ENCODE measurements around the gene STX8. TPM values are rescaled to one million over a fixed set of nuclear protein-coding genes. Genes with fewer than 3 reads are reported as not detected.

The STX8 gene
- total RNA-seq, 1 donor from 2014 or later: 76.6 TPM

- DNase-seq: no peak
Observed at GRCh38 chr17:9221147-9221921, 354.3 kb downstream of the STX8 start.

GRCh38 chr17:9220398-9221146, 355.0 kb downstream of the STX8 start:
- DNase-seq: no peak

DNA sequence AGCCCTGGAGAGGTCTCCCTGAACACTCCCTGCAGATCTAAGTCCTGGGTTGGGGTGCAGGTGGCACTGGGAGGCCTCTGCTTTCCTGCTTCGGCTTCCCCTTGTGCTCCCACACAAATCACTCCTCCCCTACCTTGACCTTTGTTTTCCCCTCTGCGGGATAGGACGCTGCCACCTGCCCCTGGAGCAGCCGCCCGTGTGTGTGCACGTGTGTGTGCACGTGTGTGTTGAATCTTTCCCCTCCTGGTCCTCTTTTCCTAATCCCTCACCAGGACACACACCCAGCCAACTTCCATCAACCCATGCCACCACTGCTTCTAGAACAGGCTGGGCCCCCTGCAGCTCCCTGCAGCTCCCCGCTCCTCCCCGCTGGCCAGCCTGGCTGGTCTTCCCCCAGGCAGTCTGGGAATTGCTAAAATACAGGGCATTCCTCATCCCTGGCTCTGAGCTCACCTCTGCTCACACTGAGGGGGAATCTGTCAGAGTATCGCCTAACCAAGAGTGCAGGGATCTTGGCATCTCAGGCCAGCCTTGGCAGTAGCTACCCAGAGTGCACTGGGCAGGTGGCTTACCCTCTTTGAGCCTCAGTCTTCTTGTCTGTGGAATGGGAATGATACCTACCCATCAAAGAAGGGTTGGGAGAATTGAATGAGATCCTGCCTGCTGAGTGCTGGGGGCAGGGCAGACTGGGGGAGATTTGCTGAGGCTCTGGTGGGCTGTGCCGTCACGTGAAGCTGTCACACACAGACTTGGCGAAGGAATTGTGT, 355.8 kb downstream of the STX8 start:
- no peak for DNase-seq

DNA sequence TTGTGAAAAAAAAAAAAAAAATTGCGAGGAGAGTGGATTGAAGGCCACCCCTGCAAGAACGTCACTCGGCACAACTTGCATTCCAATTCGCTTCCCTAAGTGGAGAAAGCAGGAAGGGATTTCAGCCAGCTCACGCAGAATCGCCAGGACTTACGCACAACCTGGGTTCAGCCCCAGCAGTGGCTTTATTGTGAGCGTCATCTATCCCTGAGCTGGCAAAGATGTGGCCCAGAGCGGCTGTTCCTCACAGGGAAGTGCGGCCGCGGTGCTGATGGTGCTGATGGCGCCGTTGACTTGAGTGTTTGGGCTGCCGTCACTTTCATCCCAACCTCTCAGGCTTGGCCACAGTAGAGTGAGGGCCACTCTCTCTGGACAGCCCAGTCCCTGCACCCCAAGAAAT, 356.7 kb downstream of the STX8 start:
- DNase-seq: no peak

- DNase-seq: no peak
Observed at GRCh38 chr17:9218064-9218635, 357.5 kb downstream of the STX8 start.

DNA sequence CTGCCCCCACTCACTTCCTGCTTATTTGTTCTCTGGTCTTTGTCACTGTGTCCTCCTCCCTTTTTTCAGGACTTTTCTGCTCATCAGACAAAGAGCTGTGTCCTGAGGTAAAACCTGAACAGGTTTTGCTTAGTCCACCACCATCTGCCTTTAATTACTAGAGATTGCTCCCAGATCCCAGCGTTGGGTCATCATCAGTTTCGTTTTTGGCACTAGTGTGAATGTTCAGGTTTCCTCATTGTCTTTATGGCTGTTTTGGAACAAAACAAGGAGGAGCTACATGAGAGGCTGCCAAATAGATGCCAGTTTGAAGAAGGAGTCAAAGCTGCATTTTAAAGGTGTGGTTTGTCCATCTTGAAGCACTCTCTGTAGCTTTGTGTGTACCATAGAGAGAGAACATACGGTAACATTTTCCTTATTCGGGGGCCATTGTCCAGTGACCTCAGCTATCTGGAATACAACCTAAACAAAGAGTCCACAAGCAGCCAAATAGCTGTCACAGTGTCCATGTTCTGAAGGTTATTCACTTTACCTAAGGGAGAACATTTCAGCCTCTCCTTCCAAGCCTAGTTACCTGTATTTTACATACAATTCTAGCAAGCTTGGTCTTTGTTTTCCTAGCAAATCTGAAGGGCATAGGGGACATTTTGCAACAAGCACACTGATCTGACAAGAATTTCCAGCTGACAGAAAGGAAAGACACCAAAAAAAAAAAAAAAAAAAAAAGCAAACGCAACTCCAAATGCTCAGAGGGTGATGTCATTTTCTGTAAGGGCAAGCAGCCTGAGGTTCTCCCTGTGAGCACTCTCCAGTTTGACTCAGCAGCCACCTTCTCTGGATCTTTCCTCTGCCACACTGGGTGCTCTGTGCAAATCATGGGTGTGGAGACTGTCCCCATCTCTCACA, 358.2 kb downstream of the STX8 start:
- DNase-seq: no peak

DNA sequence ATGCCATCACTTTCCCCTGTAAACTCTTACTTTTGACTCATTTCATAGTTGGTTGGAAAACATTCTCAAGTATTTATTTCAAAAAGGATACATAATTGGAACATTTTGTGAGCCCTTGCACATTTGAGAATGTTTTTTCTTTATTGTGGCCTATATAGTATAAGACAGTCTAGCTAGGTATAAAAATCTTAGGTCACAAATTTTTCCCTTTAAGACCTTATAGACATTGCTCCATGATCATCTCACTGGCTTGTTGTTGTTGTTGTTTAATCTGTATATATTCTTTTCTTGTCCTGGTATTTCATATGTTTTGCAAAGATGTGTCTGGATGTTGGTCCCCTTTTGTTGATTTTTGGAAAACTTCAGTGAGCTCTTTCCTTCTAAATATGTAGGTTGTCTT, 360.2 kb downstream of the STX8 start:
- no peak for DNase-seq

DNA sequence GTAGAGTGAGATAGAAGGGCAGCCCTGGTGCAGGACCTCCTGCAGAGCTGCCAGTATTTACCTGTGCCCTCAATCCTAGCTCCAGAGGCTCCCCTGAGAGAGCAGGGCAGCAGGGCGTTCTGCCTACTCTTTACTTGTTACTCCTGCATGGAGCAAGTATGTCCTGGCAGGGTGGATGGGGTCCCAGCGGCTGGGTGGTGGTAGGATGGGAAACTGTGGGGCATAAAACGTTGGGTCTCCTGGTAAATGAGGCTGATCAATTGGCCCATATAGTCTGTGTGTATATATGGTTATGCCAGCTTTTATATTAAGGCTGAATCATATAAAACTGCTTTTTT, 362.3 kb downstream of the STX8 start:
- DNase-seq: no peak

GRCh38 chr17:9212376-9213302, 363.0 kb downstream of the STX8 start:
- no peak for DNase-seq

DNA sequence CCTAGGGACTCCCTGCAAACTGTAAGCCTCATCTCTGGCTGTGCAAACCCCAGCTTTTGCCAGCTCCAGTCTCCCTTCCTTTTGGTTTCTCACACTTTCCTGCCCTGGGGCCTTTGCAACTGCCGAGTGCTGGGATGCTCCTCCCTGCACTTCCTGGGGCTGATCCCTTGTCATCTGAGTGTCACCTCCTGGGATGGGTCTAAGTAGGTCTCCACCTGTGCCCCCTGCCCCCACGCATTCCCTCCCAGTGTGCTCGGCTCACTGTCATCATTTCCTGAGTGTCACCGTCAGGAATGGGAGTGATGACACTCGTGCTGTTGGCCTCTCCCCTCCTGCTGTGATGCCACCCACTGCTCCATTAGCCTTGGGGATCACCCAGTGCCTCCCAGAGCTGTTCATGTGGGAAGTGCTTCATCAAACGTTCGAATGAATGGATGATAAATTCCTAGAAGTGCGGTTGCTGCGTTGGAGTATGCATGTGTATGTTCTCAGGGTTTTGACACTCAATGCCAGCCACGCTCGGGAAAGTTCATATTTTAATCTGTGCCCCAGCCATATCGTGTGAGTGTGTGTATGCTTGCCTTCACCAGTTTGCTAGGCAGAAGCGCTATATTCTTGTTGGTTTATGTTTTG, 364.4 kb downstream of the STX8 start:
- no peak for DNase-seq

- no peak for DNase-seq
Observed at GRCh38 chr17:9209781-9210370, 365.7 kb downstream of the STX8 start.

GRCh38 chr17:9209347-9209746, 366.3 kb downstream of the STX8 start:
- DNase-seq: no peak

- DNase-seq: no peak
Observed at GRCh38 chr17:9208381-9209105, 367.1 kb downstream of the STX8 start.

DNA sequence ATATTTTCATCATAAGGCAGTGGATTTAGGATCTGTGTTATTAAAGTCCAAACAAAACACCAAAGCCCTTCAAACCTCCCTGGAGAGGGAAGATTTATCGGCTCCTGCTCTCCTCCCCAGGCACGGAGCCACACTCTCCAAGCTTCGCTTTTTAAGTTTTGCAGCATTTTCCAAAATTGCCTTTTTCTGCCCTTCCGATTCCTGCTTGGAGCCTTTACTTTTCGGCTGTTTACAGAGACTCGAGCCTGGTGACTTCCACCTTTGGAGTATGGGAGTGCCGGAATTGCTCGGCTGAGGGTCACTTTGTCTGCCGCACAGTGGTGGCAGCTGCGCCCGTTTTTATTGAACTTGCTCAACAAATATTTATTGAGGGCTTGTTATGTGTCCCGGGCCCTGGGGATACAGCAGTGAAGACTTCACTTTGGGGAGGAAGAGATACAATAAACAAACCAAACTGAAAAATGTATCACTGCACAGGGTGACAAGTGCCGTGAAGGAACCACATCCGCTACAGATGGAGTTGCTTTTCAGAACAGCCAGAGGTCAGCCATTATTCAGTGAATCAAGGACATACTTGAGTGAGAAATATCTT, 368.8 kb downstream of the STX8 start:
- DNase-seq: no peak

- DNase-seq: no peak
Observed at GRCh38 chr17:9206410-9206703, 369.3 kb downstream of the STX8 start.

DNA sequence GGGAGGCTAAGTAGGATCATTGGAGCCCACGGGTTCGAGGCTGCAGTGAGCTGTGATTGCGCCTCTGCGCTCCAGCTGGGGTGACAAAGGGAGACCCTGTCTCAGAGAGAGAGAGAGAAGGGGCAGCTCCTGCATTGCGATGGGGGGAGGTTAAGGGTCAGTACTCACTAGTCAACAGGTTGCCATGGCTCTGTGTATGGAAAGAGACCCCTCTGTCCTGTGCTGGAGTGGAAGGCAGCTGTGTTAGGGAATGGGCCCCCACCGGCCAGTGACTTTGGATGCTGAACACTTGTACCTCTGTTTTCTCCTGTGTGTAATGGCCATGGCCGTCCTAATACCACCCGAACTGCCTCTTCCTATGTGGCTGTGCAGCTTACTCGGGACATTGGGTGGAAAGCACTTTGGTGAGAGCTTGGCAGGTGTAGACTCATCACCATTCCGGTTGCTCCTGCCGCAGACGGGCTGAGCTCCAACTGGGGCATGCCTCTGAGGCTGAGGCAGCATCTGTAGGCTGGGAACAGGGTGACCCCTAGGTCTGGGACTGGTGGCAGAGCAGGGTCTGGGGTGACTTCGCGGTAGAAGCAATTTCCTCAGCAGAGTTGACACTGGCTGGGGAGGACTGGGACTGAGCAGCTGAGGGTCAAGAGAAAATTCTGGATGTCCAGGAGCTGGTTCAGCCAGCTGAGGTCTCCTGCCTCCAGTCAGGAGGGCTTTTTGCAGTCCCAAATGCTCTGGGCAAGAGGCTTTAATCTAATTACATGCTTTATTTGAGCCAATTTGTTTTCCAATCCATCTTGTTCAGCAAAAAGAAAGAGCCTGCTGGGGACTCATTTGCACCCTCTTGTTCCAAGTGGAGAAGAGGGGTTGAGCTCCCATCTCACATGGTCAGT, 369.9 kb downstream of the STX8 start:
- no peak for DNase-seq

DNA sequence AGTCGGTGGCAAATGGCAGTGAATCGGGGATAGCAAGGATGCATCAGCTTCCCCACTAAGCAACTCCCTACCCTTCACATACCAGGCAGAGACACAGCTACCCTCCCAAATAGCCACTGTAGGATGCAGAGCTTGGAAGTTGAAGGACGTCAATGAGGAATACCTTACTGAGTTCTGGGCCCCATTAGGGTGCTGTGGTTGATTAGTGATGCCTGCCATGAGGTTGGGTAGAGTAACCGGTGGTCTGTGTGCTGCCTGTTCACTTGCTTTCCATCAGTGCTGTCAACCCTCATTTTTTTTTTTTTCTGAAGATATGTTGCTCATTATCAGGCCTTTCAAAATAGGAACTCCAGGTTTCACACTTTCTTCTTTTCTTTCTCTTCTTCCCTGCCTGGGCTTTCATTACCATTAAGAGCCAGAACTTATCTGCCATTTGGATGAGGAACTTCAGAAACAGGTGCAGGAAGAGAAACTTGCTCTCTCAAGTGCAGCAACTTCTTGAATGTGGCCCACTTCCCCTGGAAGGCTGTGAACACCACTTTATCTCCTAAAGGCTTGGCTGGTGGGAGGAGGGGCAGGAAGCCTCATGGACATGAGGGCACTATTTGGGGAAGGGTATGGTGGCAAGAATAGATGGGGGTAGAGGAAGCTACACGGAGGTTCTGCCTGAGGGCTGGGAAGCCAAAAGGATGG, 370.8 kb downstream of the STX8 start:
- no peak for DNase-seq
